ENCODE measurements around the gene NT5C3A.
"Not testable (repeated sequence)": the region's sequence is repeated elsewhere in the genome, so short reads cannot be mapped to it uniquely, and the experiment has no call there.

The NT5C3A gene

GRCh38 chr7:33035776-33036175 lies 26.8 kb downstream of the NT5C3A start:
- Histone ChIP-seq H3K4me3 (ENCODE audit: low read depth, low read length) (no peak overlapping the region), H3K9ac (ENCODE audit: low read depth, low read length) (no peak overlapping the region), H3K36me3 (ENCODE audit: control insufficient read depth, insufficient read depth, low read length) (no peaks in the 10 kb centered on the region), H3K9me3 (ENCODE audit: control insufficient read depth, insufficient read depth, low read length) (no peaks in the 10 kb centered on the region), H3K27me3 (ENCODE audit: control insufficient read depth, insufficient read depth, low read length) (no peaks in the 10 kb centered on the region), H3K4me1 (ENCODE audit: control insufficient read depth, insufficient read depth, low read length) (no peaks in the 10 kb centered on the region)

- H3K27me3 ChIP-seq (ENCODE audit: control insufficient read depth, insufficient read depth, low read length): no peaks in the 10 kb centered on the region
- H3K9ac ChIP-seq (ENCODE audit: low read depth, low read length): no peak overlapping the region
- no peak overlapping the region for H3K4me3 ChIP-seq (ENCODE audit: low read depth, low read length)
- H3K9me3 ChIP-seq (ENCODE audit: control insufficient read depth, insufficient read depth, low read length): no peaks in the 10 kb centered on the region
- H3K36me3 ChIP-seq (ENCODE audit: control insufficient read depth, insufficient read depth, low read length): no peaks in the 10 kb centered on the region
- H3K4me1 ChIP-seq (ENCODE audit: control insufficient read depth, insufficient read depth, low read length): no peaks in the 10 kb centered on the region
These were observed 38.3 kb downstream of the NT5C3A start for GRCh38 chr7:33024189-33024757.

GRCh38 chr7:33012364-33012763 lies 50.2 kb downstream of the NT5C3A start:
- Histone ChIP-seq H3K9ac (ENCODE audit: low read depth, low read length) (no peak overlapping the region), H3K9me3 (ENCODE audit: control insufficient read depth, insufficient read depth, low read length) (no peaks in the 10 kb centered on the region), H3K36me3 (ENCODE audit: control insufficient read depth, insufficient read depth, low read length) (peaks cover 6% of the 10 kb centered on the region), H3K4me3 (ENCODE audit: low read depth, low read length) (no peak overlapping the region), H3K4me1 (ENCODE audit: control insufficient read depth, insufficient read depth, low read length) (no peaks in the 10 kb centered on the region), H3K27me3 (ENCODE audit: control insufficient read depth, insufficient read depth, low read length) (no peaks in the 10 kb centered on the region)

GRCh38 chr7:33009734-33010133 lies 52.8 kb downstream of the NT5C3A start:
- H3K9ac ChIP-seq (ENCODE audit: low read depth, low read length): no peak overlapping the region
- H3K27me3 ChIP-seq (ENCODE audit: control insufficient read depth, insufficient read depth, low read length): no peaks in the 10 kb centered on the region
- no peaks in the 10 kb centered on the region for H3K4me1 ChIP-seq (ENCODE audit: control insufficient read depth, insufficient read depth, low read length)
- H3K36me3 ChIP-seq (ENCODE audit: control insufficient read depth, insufficient read depth, low read length): peaks cover 6% of the 10 kb centered on the region
- H3K4me3 ChIP-seq (ENCODE audit: low read depth, low read length): no peak overlapping the region
- H3K9me3 ChIP-seq (ENCODE audit: control insufficient read depth, insufficient read depth, low read length): no peaks in the 10 kb centered on the region

GRCh38 chr7:33005690-33006089 lies 56.9 kb downstream of the NT5C3A start:
- H3K9me3 ChIP-seq (ENCODE audit: control insufficient read depth, insufficient read depth, low read length); H3K36me3 ChIP-seq (ENCODE audit: control insufficient read depth, insufficient read depth, low read length); H3K4me1 ChIP-seq (ENCODE audit: control insufficient read depth, insufficient read depth, low read length); H3K4me3 ChIP-seq (ENCODE audit: low read depth, low read length); H3K9ac ChIP-seq (ENCODE audit: low read depth, low read length); H3K27me3 ChIP-seq (ENCODE audit: control insufficient read depth, insufficient read depth, low read length): not testable (repeated sequence)

GRCh38 chr7:33005193-33005592 lies 57.4 kb downstream of the NT5C3A start:
- H3K4me3 ChIP-seq (ENCODE audit: low read depth, low read length); H3K27me3 ChIP-seq (ENCODE audit: control insufficient read depth, insufficient read depth, low read length); H3K9ac ChIP-seq (ENCODE audit: low read depth, low read length); H3K36me3 ChIP-seq (ENCODE audit: control insufficient read depth, insufficient read depth, low read length); H3K9me3 ChIP-seq (ENCODE audit: control insufficient read depth, insufficient read depth, low read length); H3K4me1 ChIP-seq (ENCODE audit: control insufficient read depth, insufficient read depth, low read length): not testable (repeated sequence)

- H3K36me3 ChIP-seq (ENCODE audit: control insufficient read depth, insufficient read depth, low read length); H3K4me3 ChIP-seq (ENCODE audit: low read depth, low read length); H3K27me3 ChIP-seq (ENCODE audit: control insufficient read depth, insufficient read depth, low read length); H3K4me1 ChIP-seq (ENCODE audit: control insufficient read depth, insufficient read depth, low read length); H3K9me3 ChIP-seq (ENCODE audit: control insufficient read depth, insufficient read depth, low read length); H3K9ac ChIP-seq (ENCODE audit: low read depth, low read length): not testable (repeated sequence)
These were observed 58.4 kb downstream of the NT5C3A start for GRCh38 chr7:33004104-33004616.

- not testable (repeated sequence) for H3K27me3 ChIP-seq (ENCODE audit: control insufficient read depth, insufficient read depth, low read length); H3K4me1 ChIP-seq (ENCODE audit: control insufficient read depth, insufficient read depth, low read length); H3K9me3 ChIP-seq (ENCODE audit: control insufficient read depth, insufficient read depth, low read length); H3K4me3 ChIP-seq (ENCODE audit: low read depth, low read length); H3K36me3 ChIP-seq (ENCODE audit: control insufficient read depth, insufficient read depth, low read length); H3K9ac ChIP-seq (ENCODE audit: low read depth, low read length)
These were observed 59.5 kb downstream of the NT5C3A start for GRCh38 chr7:33003111-33003510.

GRCh38 chr7:32999380-32999779 lies 63.2 kb downstream of the NT5C3A start:
- not testable (repeated sequence) for H3K27me3 ChIP-seq (ENCODE audit: control insufficient read depth, insufficient read depth, low read length); H3K4me1 ChIP-seq (ENCODE audit: control insufficient read depth, insufficient read depth, low read length); H3K4me3 ChIP-seq (ENCODE audit: low read depth, low read length); H3K36me3 ChIP-seq (ENCODE audit: control insufficient read depth, insufficient read depth, low read length); H3K9me3 ChIP-seq (ENCODE audit: control insufficient read depth, insufficient read depth, low read length); H3K9ac ChIP-seq (ENCODE audit: low read depth, low read length)

GRCh38 chr7:32998361-32999171 lies 64.0 kb downstream of the NT5C3A start:
- not testable (repeated sequence) for H3K4me3 ChIP-seq (ENCODE audit: low read depth, low read length); H3K36me3 ChIP-seq (ENCODE audit: control insufficient read depth, insufficient read depth, low read length); H3K27me3 ChIP-seq (ENCODE audit: control insufficient read depth, insufficient read depth, low read length); H3K9ac ChIP-seq (ENCODE audit: low read depth, low read length); H3K4me1 ChIP-seq (ENCODE audit: control insufficient read depth, insufficient read depth, low read length); H3K9me3 ChIP-seq (ENCODE audit: control insufficient read depth, insufficient read depth, low read length)

- not testable (repeated sequence) for H3K4me1 ChIP-seq (ENCODE audit: control insufficient read depth, insufficient read depth, low read length); H3K27me3 ChIP-seq (ENCODE audit: control insufficient read depth, insufficient read depth, low read length); H3K36me3 ChIP-seq (ENCODE audit: control insufficient read depth, insufficient read depth, low read length); H3K4me3 ChIP-seq (ENCODE audit: low read depth, low read length); H3K9me3 ChIP-seq (ENCODE audit: control insufficient read depth, insufficient read depth, low read length); H3K9ac ChIP-seq (ENCODE audit: low read depth, low read length)
These were observed 64.6 kb downstream of the NT5C3A start for GRCh38 chr7:32997956-32998355.

- H3K27me3 ChIP-seq (ENCODE audit: control insufficient read depth, insufficient read depth, low read length); H3K4me1 ChIP-seq (ENCODE audit: control insufficient read depth, insufficient read depth, low read length); H3K9ac ChIP-seq (ENCODE audit: low read depth, low read length); H3K9me3 ChIP-seq (ENCODE audit: control insufficient read depth, insufficient read depth, low read length); H3K4me3 ChIP-seq (ENCODE audit: low read depth, low read length); H3K36me3 ChIP-seq (ENCODE audit: control insufficient read depth, insufficient read depth, low read length): not testable (repeated sequence)
These were observed 69.8 kb downstream of the NT5C3A start for GRCh38 chr7:32992750-32993149.

Data from iPS-15b (cell line).